Measurements from ENCODE around the gene FAM234A. TPM values are rescaled to one million over a fixed set of nuclear protein-coding genes. Genes with fewer than 3 reads are reported as not detected.
"Not testable (repeated sequence)": the region's sequence is repeated elsewhere in the genome, so short reads cannot be mapped to it uniquely, and the experiment has no call there.

FAM234A gene
- total RNA-seq, 2 donors from 2014 or later, result 141 to 227 TPM

DNA sequence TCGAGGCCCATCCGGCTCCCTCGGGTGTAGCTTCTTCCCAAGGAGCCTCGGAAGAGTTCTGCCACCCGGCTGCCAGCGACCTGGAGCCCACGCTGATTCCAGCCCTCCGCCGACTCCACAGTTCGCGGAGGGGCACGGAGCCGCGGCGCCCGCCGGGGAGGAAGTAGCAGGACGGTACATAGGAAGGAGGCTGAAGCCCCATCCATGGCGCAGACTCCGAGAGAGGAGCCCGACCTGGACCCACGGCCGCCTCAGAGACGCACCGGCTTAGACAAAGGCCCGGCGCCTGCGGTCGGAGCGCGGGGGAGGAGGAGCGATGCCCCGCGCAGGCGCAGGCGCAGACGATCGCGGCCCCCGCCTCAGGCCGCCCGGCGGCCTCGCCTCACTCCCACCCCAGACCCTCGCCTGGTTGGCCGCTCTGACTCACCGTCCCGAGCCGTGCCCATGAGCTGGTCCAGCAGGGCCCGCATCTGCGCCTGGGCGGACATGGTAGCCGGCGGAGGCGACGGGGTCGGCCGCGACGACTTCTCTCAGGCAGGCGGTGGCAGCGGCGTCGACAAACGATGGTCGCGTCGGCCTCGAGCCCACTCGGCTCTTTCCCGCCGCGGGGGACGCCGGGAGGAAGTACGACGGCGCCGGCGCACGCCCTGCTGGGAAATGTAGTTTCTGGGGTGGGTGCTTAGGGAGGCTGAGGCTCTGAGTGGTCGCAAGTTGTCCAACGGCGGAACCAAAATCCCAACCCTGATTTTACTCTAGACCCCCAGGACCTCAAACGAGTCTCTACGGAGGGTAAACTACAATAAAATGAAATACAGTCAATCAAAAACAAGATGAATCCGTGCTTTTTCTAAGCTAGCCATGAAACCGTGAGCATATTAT, 5.5 kb upstream of the FAM234A start, which contains the start of gene LUC7L:
LUC7L (minus strand) TSS at position 598 of the 879 bp plus-strand sequence; CDS start at position 488, 110 bp downstream.
- H3K27me3 ChIP-seq, result no peaks in the 10 kb centered on the region
- no peaks in the 10 kb centered on the region for H3K9me3 ChIP-seq
- H3K4me1 ChIP-seq, result peaks cover 0 to 20% of the 10 kb centered on the region in 2 donors
- peaks cover 38% of the 10 kb centered on the region for H3K36me3 ChIP-seq
- H3K4me3 ChIP-seq, result peak within 1 kb of the TSS; percentile 91 to 95
- H3K27ac ChIP-seq, result peak within 1 kb of the TSS; percentile 96 to 99
- TF ChIP-seq, protein P1, sequence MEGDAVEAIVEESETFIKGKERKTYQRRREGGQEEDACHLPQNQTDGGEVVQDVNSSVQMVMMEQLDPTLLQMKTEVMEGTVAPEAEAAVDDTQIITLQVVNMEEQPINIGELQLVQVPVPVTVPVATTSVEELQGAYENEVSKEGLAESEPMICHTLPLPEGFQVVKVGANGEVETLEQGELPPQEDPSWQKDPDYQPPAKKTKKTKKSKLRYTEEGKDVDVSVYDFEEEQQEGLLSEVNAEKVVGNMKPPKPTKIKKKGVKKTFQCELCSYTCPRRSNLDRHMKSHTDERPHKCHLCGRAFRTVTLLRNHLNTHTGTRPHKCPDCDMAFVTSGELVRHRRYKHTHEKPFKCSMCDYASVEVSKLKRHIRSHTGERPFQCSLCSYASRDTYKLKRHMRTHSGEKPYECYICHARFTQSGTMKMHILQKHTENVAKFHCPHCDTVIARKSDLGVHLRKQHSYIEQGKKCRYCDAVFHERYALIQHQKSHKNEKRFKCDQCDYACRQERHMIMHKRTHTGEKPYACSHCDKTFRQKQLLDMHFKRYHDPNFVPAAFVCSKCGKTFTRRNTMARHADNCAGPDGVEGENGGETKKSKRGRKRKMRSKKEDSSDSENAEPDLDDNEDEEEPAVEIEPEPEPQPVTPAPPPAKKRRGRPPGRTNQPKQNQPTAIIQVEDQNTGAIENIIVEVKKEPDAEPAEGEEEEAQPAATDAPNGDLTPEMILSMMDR (IDR thresholded peaks at IDR 0.05), result no peak
- peak; percentile 88 for DNase-seq (ENCODE audit: low spot score)

GRCh38 chr16:229731-230281, 4.8 kb upstream of the FAM234A start:
- DNase-seq (ENCODE audit: low spot score), result no peak
- H3K27ac ChIP-seq, result peak overlapping the region; percentile 96 to 99
- H3K27me3 ChIP-seq, result no peaks in the 10 kb centered on the region
- peak overlapping the region; percentile 91 to 95 for H3K4me3 ChIP-seq
- no peaks in the 10 kb centered on the region for H3K9me3 ChIP-seq
- peaks cover 31% of the 10 kb centered on the region for H3K36me3 ChIP-seq
- TF ChIP-seq, protein P1 (IDR thresholded peaks at IDR 0.05), result no peak
- peaks cover 0 to 20% of the 10 kb centered on the region in 2 donors for H3K4me1 ChIP-seq

GRCh38 chr16:230351-230750, 4.3 kb upstream of the FAM234A start:
- H3K4me1 ChIP-seq, result peaks cover 0 to 20% of the 10 kb centered on the region in 2 donors
- not testable (repeated sequence) for H3K27ac ChIP-seq; H3K9me3 ChIP-seq; H3K4me3 ChIP-seq; H3K27me3 ChIP-seq; DNase-seq (ENCODE audit: low spot score)
- H3K36me3 ChIP-seq, result peaks cover 26% of the 10 kb centered on the region

GRCh38 chr16:230949-231348, 3.7 kb upstream of the FAM234A start:
- Histone ChIP-seq H3K4me1 (peaks cover 0 to 26% of the 10 kb centered on the region in 2 donors), H3K9me3 (no peaks in the 10 kb centered on the region), H3K36me3 (peaks cover 22% of the 10 kb centered on the region), H3K27ac (no peak overlapping the region), H3K27me3 (no peaks in the 10 kb centered on the region), H3K4me3 (no peak overlapping the region)
- no peak for DNase-seq (ENCODE audit: low spot score)
- TF ChIP-seq, protein P1 (IDR thresholded peaks at IDR 0.05), result no peak

DNA sequence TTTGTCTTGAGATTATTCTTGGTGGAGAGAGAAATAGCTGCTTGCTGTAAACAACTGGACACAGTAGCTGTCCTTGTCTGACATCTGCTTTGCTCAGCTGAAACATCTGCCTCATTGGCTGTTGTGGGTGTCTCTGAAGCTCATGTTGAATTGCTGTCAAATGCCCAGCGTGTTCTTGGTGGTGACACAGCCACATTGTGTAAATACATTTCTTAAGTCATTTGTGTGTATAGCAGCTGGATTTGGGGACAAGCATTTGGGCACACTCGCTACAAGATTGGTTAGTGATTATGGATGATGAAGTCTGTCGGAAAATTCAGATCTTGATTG, 5.3 kb downstream of the FAM234A start:
- TF ChIP-seq, protein P1 (IDR thresholded peaks at IDR 0.05), result no peak
- peak overlapping the region; percentile 62 to 63 for H3K27ac ChIP-seq
- H3K36me3 ChIP-seq, result no peaks in the 10 kb centered on the region
- no peak for DNase-seq (ENCODE audit: low spot score)
- H3K9me3 ChIP-seq, result no peaks in the 10 kb centered on the region
- H3K4me1 ChIP-seq, result peaks cover 0 to 53% of the 10 kb centered on the region in 2 donors
- no peak overlapping the region for H3K4me3 ChIP-seq
- no peaks in the 10 kb centered on the region for H3K27me3 ChIP-seq

DNA sequence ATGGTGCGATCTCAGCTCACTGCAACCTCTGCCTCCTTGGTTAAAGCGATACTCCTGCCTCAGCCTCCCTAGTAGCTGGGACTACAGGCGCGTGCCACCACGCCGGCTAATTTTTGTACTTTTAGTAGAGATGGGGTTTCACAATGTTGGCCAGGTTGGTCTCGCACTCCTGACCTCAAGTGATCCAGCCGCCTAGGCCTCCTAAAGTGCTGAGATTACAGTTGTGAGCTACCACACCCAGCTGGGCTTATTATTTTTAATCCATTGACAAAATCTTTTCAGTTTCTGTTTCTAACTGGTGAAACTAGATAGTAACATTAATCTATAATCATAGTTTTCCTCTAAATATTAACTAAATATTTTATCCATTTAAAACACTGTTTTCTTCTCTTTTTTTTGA, 5.9 kb downstream of the FAM234A start:
- no peak for DNase-seq (ENCODE audit: low spot score)
- Histone ChIP-seq H3K9me3 (no peaks in the 10 kb centered on the region), H3K4me1 (peaks cover 0 to 51% of the 10 kb centered on the region in 2 donors)

More for the DNA sequence above, 5.9 kb downstream of the FAM234A start:
- TF ChIP-seq, protein P1 (IDR thresholded peaks at IDR 0.05), result no peak
- H3K4me3 ChIP-seq, result no peak overlapping the region
- H3K36me3 ChIP-seq, result no peaks in the 10 kb centered on the region
- H3K27me3 ChIP-seq, result no peaks in the 10 kb centered on the region
- peak overlapping the region; percentile 62 to 63 for H3K27ac ChIP-seq
